NCI-H2081 treated with DMSO at 0.1 percent for 48 hours (cell line): ENCODE measurements around the gene KRTAP9-7.

Experiments
- DNase-seq: peaks from one replicate; lab custom pipeline; 2025; lab: John Stamatoyannopoulos, UW

KRTAP9-7 gene

DNA sequence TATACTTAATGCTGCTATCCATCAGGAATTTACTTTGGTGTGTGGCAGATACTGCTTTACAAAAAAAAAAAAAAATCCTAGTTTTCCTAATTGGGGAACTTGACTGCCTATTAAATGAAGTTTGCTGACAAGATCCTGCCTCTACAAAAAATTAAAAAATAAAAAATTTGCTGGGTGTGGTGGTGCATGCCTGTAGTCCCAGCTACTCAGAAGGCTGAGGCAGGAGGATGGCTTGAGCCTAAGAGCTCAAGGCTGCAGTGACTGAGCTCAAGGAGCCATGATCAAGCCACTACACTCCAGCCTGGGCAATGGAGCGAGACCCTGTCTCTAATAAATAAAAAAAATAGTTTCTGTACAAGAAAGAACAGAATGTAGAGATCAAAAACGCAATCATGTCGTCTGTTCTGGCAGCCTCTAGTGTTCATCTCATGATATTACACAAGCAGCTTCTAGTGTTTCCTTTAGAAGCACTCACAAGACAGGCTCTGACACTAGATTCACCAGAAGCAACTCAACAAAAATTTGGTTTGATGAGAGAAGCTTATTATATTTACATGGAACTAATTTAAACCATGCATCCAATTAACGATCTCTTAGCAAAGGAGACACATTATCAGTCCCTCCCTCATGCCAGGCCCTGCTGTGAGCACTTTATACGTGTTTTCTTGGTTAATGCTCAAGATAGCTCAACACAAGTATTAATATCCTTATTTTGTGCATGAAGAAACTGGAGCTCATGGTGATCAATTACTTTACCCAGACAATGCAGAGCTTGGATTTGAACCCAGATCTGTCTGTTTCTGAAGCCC, 46.8 kb downstream of the KRTAP9-7 start:
- DNase-seq: peak; percentile 26

DNA sequence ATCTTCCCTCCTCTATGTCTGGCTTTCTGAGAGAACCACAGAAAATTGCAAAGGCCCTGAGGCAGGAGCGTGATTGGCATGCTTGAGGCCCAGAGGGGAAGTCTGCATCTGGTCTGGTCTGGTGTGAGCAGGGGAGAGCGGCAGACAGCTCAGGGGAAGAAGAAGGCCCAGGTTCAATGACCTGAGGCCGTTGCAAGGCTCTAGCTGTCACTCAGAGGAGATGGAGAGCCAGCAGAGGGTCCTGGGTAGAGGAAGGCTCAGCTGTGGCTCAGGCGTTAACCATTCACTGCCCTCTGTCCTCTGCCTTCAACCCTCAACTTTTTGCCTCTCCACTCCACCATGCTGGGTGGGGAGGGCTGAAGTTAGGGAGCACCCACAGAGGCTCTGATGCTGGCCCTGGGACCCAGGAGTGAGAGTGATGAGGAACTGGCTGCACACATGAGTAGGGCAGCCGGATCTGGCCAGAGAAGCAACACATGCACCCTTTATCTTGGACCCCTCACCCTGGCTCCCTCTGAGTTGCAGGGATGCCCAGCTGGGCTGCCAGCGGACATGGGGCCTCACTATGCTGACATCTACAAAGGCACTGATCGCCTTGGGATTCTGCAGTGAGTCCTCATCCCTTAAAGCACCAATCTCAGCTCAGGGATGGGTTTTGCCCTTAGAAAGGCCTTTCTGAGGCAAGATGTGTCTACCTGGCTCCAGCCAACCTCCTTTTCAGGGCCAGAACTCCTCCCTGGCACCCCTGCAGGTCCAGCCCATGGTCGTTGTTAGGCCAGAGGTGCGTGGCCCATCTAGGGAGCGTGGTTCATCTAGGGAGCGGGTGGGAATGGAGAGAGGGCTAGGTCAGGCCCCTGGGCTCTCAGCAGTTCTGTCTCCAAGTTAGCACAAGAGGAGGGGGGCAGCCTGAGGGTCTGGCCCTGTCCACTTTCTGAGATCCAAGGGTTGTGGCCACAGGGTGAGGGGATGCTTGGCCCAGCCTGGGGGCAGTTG, 47.7 kb downstream of the KRTAP9-7 start:
- DNase-seq: no peak

DNA sequence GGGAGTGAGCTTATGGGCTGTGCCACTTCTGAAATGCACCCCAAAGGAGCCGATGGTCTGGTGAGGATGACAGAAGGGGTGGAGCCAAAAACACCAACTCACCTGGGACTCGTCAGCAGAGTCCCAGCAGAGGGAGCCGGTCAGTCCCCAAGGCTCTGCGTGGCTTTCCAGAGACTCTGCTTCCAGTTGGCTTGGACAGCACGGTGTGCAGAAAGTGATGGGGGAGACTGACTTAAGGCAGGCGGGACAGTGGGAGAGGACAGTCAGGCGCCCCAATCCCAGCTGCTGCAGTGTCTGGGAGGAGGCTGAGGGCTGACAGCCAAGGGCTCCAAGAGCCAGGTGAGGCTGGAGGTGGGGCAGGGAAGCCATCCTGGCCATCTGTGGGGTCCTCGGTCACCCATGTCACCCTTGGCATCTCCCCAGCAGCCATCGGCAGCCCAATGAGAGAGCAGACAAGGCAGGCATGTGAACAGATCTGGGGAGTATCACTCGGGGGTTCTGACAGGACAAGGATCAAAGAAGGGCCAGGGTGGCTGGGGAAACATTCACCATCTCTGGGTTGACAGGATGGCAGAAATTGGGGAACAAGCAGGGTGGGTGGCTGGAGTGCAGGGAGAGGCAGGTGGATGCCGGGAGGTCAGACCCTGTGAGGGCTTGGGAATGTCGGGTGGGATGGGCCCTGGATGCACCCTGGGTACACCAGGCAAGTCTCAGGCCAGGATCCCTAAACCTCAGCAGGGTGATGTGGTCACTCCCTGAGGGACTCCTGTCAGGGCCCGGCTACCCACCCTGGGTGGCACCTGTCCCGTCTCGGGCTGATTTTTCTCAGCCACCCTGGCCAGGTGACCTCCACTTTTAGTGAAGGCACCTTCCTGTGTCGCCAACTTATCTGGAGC, 48.9 kb downstream of the KRTAP9-7 start:
- DNase-seq: no peak

DNA sequence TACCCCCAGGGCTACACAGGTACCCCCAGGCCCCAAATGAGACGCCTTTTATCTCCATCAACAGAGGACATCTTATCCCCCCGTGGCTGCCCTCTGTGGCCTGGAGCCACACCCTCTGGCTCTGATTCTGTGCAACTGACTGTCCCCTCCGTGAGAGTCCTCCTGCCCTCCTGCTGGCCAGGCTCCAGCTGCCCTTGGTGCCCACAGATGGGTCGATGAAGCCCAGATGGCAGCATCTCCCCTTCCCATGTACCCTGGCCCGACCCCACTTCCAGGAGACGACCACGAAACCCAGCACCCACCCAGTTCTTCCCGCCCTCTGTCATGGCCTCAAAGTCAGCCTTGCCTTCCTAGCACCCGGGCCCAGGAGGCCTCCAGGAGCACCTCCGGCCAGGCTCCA, 49.6 kb downstream of the KRTAP9-7 start:
- DNase-seq: no peak

DNA sequence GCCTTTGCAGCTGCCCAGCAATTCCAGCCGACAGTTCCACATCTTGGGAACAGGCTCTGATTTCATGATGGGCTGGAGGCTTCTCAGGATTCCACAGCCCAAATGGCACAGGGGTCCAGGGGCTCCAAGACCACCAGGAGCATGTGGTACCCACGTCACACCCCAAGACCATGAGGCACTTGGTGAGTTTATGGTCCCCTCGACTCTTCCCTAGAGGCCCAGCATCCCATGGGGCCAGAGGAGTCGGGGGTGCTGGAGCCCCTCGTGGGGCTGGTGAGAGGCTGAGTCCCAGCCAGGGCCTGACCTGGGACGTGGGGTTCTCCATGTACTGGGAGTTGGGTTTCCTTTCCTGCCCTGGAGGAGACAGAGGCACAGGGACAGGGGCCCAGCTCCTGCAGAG, 50.1 kb downstream of the KRTAP9-7 start:
- DNase-seq: no peak
